Measurements from ENCODE around the gene THBS2. TPM values are rescaled to one million over a fixed set of nuclear protein-coding genes. Genes with fewer than 3 reads are reported as not detected.

Gene THBS2
- total and polyA plus RNA-seq, 10 of the 15 experiments (the other 5 are each of a cell fraction or from before 2014, with no cell fraction given) = 0.07 to 0.10 TPM; not detected in 8

DNA sequence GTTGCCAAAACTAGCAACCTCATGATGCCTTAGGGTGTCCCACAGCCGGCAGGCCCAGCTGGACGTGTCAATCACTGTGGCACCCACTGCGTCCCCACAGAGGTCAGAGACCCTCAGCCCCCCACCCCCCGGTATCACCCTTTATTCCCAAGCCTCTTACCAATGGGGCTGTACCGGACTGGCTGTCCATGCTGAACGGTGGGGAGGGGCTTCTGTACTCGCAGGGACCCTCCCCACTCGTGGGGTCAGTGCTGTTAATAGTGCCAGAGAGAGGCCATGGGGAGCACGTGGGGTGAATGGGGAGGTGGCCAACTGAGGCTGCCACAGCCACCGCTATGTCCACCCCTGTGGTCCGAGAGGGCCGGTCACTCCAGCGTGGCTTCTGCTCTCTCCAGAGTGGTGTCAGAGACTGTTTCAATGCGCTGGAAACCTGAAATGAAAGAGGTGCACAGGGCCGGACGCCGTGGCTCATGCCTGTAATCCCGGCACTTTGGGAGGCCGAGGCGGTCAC is 68.6 kb downstream of the THBS2 start:
- ChIA-PET POLR2A (no interaction called here), SMC1A (ENCODE audit: uncharacterized antibody, unreplicated experiment) (no interaction called here), RAD21 (ENCODE audit: unreplicated experiment) (no interaction called here), CTCF (interaction anchor here (0.5 kb wide), 1 partner anchor 815 kb away, joined by 3 read pairs; no protein-coding TSS in a partner anchor)
- in situ Hi-C loops (cut with MboI) = no loop called here
- Histone ChIP-seq H3K27ac (ENCODE audit: control insufficient read depth, insufficient read depth) (no peak overlapping the region), H3K27me3 (replicated peaks in 1 of 2; ENCODE audit: control insufficient read depth in 2 of 2, insufficient read depth in 2 of 2, low read length in 1 of 2) (no peaks in the 10 kb centered on the region), H4K20me1 (ENCODE audit: control insufficient read depth, insufficient read depth) (no peaks in the 10 kb centered on the region), H3K9me3 (replicated peaks; ENCODE audit: control insufficient read depth, insufficient read depth, low read length) (no peaks in the 10 kb centered on the region; the same call in 2 of the 3 replicates), H3K36me3 (ENCODE audit: control insufficient read depth in 2 of 2, insufficient read depth in 2 of 2, low read length in 1 of 2) (no peaks in the 10 kb centered on the region), H3K79me2 (ENCODE audit: control insufficient read depth, insufficient read depth, low read length) (no peaks in the 10 kb centered on the region), H3K4me1 (ENCODE audit: control insufficient read depth, insufficient read depth, low read length) (no peaks in the 10 kb centered on the region), H2AFZ (ENCODE audit: control insufficient read depth, low read depth, low read length) (no peak overlapping the region), H3K4me3 (no peak overlapping the region), H3K9ac (ENCODE audit: control insufficient read depth, insufficient read depth, low read length) (no peak overlapping the region), H3K4me2 (ENCODE audit: control insufficient read depth, insufficient read depth) (no peak overlapping the region)
- DNase-seq (ENCODE audit: low read depth, low spot score) = no peak
- intact Hi-C loops (cut with micrococcal nuclease; ENCODE audit: unreplicated experiment) = no loop called here
- TF ChIP-seq ETV6 (conservative IDR thresholded peaks at IDR 0.05 in 1 of 2, IDR thresholded peaks at IDR 0.05 in 1 of 2; ENCODE audit: borderline replicate concordance in 1 of 2, low read depth in 1 of 2) (no peak), TAF1 (IDR thresholded peaks at IDR 0.05; ENCODE audit: borderline replicate concordance, low read depth, low read length) (no peak), SUZ12 (IDR thresholded peaks at IDR 0.05; ENCODE audit: unreplicated experiment) (no peak), ZNF217 (IDR thresholded peaks at IDR 0.05) (no peak), RBBP5 (conservative IDR thresholded peaks at IDR 0.05) (no peak), ATF7 (IDR thresholded peaks at IDR 0.05; ENCODE audit: low read depth) (no peak)
- TF ChIP-seq, protein P1, sequence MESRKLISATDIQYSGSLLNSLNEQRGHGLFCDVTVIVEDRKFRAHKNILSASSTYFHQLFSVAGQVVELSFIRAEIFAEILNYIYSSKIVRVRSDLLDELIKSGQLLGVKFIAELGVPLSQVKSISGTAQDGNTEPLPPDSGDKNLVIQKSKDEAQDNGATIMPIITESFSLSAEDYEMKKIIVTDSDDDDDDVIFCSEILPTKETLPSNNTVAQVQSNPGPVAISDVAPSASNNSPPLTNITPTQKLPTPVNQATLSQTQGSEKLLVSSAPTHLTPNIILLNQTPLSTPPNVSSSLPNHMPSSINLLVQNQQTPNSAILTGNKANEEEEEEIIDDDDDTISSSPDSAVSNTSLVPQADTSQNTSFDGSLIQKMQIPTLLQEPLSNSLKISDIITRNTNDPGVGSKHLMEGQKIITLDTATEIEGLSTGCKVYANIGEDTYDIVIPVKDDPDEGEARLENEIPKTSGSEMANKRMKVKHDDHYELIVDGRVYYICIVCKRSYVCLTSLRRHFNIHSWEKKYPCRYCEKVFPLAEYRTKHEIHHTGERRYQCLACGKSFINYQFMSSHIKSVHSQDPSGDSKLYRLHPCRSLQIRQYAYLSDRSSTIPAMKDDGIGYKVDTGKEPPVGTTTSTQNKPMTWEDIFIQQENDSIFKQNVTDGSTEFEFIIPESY (IDR thresholded peaks at IDR 0.05) = no peak
- FAIRE-seq = no peak
- BruUV-seq (replicated peaks) = no TSS peak
- ATAC-seq = no peak
- WGBS (ENCODE audit: insufficient coverage, insufficient replicate concordance, low lambda C conversion rate, missing lambda C conversion rate) = 52% methylated on average over 20 of the region's 20 CpGs

Data from GM12878 (cell line).